ENCODE measurements around the gene PRORP. TPM values are rescaled to one million over a fixed set of nuclear protein-coding genes. Genes with fewer than 3 reads are reported as not detected.
"Not testable (repeated sequence)": the region's sequence is repeated elsewhere in the genome, so short reads cannot be mapped to it uniquely, and the experiment has no call there.

The PRORP gene
- total RNA-seq, 1 experiment from 2014 or later, result 34.5 TPM

DNA sequence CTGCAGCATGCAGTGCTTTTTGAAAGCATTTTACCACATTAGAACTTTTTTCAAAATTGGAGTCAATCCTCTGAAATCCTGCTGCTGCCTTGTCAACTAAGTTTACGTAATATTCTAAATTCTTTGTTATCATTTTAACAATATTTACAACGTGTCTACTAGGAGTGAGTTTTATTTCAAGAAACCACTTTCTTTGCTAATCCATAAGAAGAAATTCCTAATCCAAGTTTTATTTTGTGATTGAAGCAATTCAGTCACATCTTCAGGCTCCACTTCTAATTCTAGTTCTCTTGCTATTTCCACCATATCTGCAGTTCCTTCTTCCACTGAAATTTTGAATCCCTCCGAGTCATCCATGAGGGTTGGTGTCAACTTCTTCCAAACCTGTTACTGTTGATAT is 25.4 kb downstream of the PRORP start:
- Mint-ChIP-seq H3K9me3 (ENCODE audit: unreplicated experiment) (no peaks in the 10 kb centered on the region), H3K36me3 (ENCODE audit: insufficient read depth, unreplicated experiment) (peaks cover 5% of the 10 kb centered on the region), H3K4me3 (ENCODE audit: unreplicated experiment) (no peak overlapping the region), H3K27ac (ENCODE audit: unreplicated experiment) (no peak overlapping the region), H3K27me3 (ENCODE audit: insufficient read depth, unreplicated experiment) (no peaks in the 10 kb centered on the region), H3K4me1 (ENCODE audit: low read depth, unreplicated experiment) (no peaks in the 10 kb centered on the region)
- Histone ChIP-seq H3K27me3 (replicated peaks; ENCODE audit: control insufficient read depth, insufficient read depth, low read length) (no peaks in the 10 kb centered on the region), H3K4me3 (ENCODE audit: low read depth, low read length) (no peak overlapping the region), H3K4me1 (no peaks in the 10 kb centered on the region), H3K9me3 (no peaks in the 10 kb centered on the region), H3K36me3 (ENCODE audit: control insufficient read depth, insufficient read depth, low read length) (no peaks in the 10 kb centered on the region; the same call in 1 of the 2 replicates)
- intact Hi-C loops (cut with micrococcal nuclease; ENCODE audit: unreplicated experiment), result no loop called here
- CTCF ChIA-PET, result no interaction called here
- no peak for DNase-seq
- POLR2A ChIA-PET, result no interaction called here
- BruUV-seq (replicated peaks), result no TSS peak
- TF ChIP-seq, protein P1, sequence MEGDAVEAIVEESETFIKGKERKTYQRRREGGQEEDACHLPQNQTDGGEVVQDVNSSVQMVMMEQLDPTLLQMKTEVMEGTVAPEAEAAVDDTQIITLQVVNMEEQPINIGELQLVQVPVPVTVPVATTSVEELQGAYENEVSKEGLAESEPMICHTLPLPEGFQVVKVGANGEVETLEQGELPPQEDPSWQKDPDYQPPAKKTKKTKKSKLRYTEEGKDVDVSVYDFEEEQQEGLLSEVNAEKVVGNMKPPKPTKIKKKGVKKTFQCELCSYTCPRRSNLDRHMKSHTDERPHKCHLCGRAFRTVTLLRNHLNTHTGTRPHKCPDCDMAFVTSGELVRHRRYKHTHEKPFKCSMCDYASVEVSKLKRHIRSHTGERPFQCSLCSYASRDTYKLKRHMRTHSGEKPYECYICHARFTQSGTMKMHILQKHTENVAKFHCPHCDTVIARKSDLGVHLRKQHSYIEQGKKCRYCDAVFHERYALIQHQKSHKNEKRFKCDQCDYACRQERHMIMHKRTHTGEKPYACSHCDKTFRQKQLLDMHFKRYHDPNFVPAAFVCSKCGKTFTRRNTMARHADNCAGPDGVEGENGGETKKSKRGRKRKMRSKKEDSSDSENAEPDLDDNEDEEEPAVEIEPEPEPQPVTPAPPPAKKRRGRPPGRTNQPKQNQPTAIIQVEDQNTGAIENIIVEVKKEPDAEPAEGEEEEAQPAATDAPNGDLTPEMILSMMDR (IDR thresholded peaks at IDR 0.05; ENCODE audit: insufficient read depth in 1 of 2, low read depth in 1 of 2, low read length in 1 of 2, severe bottlenecking in 1 of 2, unreplicated experiment in 1 of 2), result no peak

GRCh38 chr14:35149239-35149638 is 26.9 kb downstream of the PRORP start:
- DNase-seq, result no peak
- no peaks in the 10 kb centered on the region for H3K27me3 ChIP-seq (replicated peaks; ENCODE audit: control insufficient read depth, insufficient read depth, low read length)
- CTCF ChIA-PET, result no interaction called here
- H3K9me3 ChIP-seq, result no peaks in the 10 kb centered on the region
- intact Hi-C loops (cut with micrococcal nuclease; ENCODE audit: unreplicated experiment), result no loop called here
- POLR2A ChIA-PET, result no interaction called here
- Mint-ChIP-seq H3K27me3 (ENCODE audit: insufficient read depth, unreplicated experiment) (no peaks in the 10 kb centered on the region), H3K36me3 (ENCODE audit: insufficient read depth, unreplicated experiment) (peaks cover 5% of the 10 kb centered on the region), H3K4me1 (ENCODE audit: low read depth, unreplicated experiment) (no peaks in the 10 kb centered on the region), H3K4me3 (ENCODE audit: unreplicated experiment) (no peak overlapping the region), H3K27ac (ENCODE audit: unreplicated experiment) (no peak overlapping the region), H3K9me3 (ENCODE audit: unreplicated experiment) (no peaks in the 10 kb centered on the region)
- BruUV-seq (replicated peaks), result no TSS peak
- H3K4me1 ChIP-seq, result 0 out of 2 replicates have a peak, but pooled peaks cover 4% of the 10 kb centered on the region
- TF ChIP-seq, protein P1 (IDR thresholded peaks at IDR 0.05; ENCODE audit: insufficient read depth in 1 of 2, low read depth in 1 of 2, low read length in 1 of 2, severe bottlenecking in 1 of 2, unreplicated experiment in 1 of 2), result no peak
- H3K4me3 ChIP-seq (ENCODE audit: low read depth, low read length), result no peak overlapping the region
- H3K36me3 ChIP-seq (ENCODE audit: control insufficient read depth, insufficient read depth, low read length), result no peaks in the 10 kb centered on the region; the same call in 1 of the 2 replicates

DNA sequence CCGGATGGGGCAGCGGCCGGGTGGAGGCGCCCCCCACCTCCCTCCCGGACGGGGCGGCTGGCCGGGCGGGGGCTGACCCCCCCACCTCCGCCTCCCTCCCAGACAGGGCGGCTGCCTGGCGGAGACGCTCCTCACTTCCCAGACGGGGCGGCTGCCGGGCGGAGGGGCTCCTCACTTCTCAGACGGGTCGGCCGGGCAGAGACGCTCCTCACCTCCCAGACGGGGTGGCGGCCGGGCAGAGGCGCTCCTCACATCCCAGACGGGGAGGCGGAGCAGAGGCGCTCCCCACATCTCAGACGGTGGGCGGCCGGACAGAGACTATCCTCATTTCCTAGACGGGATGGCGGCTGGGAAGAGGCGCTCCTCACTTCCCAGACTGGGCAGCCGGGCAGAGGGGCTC is 30.2 kb downstream of the PRORP start:
- H3K36me3 ChIP-seq (ENCODE audit: control insufficient read depth, insufficient read depth, low read length); BruUV-seq (replicated peaks); H3K9me3 Mint-ChIP-seq (ENCODE audit: unreplicated experiment); POLR2A ChIA-PET; H3K27ac Mint-ChIP-seq (ENCODE audit: unreplicated experiment); H3K4me3 ChIP-seq (ENCODE audit: low read depth, low read length); H3K4me1 Mint-ChIP-seq (ENCODE audit: low read depth, unreplicated experiment); DNase-seq; H3K27me3 ChIP-seq (replicated peaks; ENCODE audit: control insufficient read depth, insufficient read depth, low read length); intact Hi-C loops (cut with micrococcal nuclease; ENCODE audit: unreplicated experiment); CTCF ChIA-PET; H3K36me3 Mint-ChIP-seq (ENCODE audit: insufficient read depth, unreplicated experiment); H3K9me3 ChIP-seq; H3K4me3 Mint-ChIP-seq (ENCODE audit: unreplicated experiment); H3K4me1 ChIP-seq; H3K27me3 Mint-ChIP-seq (ENCODE audit: insufficient read depth, unreplicated experiment): not testable (repeated sequence)

DNA sequence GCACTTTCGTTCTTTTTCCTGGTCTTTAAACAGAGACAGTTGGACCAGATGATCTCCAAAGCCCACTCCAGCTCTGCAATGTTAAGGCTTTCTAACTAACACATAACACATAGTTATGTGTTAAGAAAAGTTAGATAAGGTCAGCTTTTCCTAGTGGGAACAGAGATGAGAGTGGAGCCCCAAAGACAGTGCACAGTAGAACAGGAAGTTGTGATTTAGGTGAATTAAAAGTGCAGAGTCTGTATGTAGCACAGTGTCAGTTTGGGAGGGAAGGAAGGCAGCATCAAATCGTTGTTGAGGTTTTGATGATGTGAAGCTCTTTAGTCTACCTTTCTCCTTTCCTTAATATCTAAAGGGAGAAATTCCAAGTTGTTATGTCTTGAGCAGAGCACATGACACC is 31.7 kb downstream of the PRORP start:
- Mint-ChIP-seq H3K36me3 (ENCODE audit: insufficient read depth, unreplicated experiment) (peaks cover 10% of the 10 kb centered on the region), H3K27ac (ENCODE audit: unreplicated experiment) (no peak overlapping the region), H3K4me3 (ENCODE audit: unreplicated experiment) (no peak overlapping the region), H3K27me3 (ENCODE audit: insufficient read depth, unreplicated experiment) (no peaks in the 10 kb centered on the region), H3K4me1 (ENCODE audit: low read depth, unreplicated experiment) (peaks cover 13% of the 10 kb centered on the region), H3K9me3 (ENCODE audit: unreplicated experiment) (no peaks in the 10 kb centered on the region)
- Histone ChIP-seq H3K9me3 (no peaks in the 10 kb centered on the region), H3K4me3 (ENCODE audit: low read depth, low read length) (no peak overlapping the region), H3K36me3 (ENCODE audit: control insufficient read depth, insufficient read depth, low read length) (no peaks in the 10 kb centered on the region; the same call in 1 of the 2 replicates), H3K27me3 (replicated peaks; ENCODE audit: control insufficient read depth, insufficient read depth, low read length) (no peaks in the 10 kb centered on the region), H3K4me1 (peaks cover 14% of the 10 kb centered on the region)
- CTCF ChIA-PET, result no interaction called here
- TF ChIP-seq, protein P1 (IDR thresholded peaks at IDR 0.05; ENCODE audit: insufficient read depth in 1 of 2, low read depth in 1 of 2, low read length in 1 of 2, severe bottlenecking in 1 of 2, unreplicated experiment in 1 of 2), result no peak
- POLR2A ChIA-PET, result no interaction called here
- no TSS peak for BruUV-seq (replicated peaks)
- intact Hi-C loops (cut with micrococcal nuclease; ENCODE audit: unreplicated experiment), result no loop called here
- DNase-seq, result no peak

Data from Caco-2 (cell line).